Spleen (tissue), 7 donors: ENCODE data around the gene TIMM50.

Source experiments
- POLR2A ChIP-seq, 3 donors: fragments of 450-650 bp; IDR thresholded peaks; one replicate each; pipeline ENCODE4 v1.5.1; 2017; ENCODE audit warnings: antibody characterized with exemption in 3 of 3, mild to moderate bottlenecking in 1 of 3
- POLR2AphosphoS5 ChIP-seq, 3 donors: sonication (generic); formaldehyde crosslinking; IDR thresholded peaks; one replicate each; pipeline ENCODE4 v1.5.1; 2017; ENCODE audit warnings: antibody characterized with exemption in 3 of 3
- TF ChIP-seq, protein P1 (sequence below), 11 experiments: fragments of 200-600 bp in 7 of 11; fragments of 450-650 bp in 4 of 11; sonication (generic) in 4 of 11; IDR thresholded peaks in 8 of 11; conservative IDR thresholded peaks in 3 of 11; 1 replicate in 7 of 11; 2 replicates in 4 of 11; pipeline versions ENCODE4 v1.4.0 to v1.8.0; 2016 to 2021; ENCODE audit warnings: antibody characterized with exemption in 11 of 11, inconsistent platforms in 4 of 11, mild to moderate bottlenecking in 1 of 11
- donor health status: DM: no; HTN: no; CAD: no; lungs with moderate emphysema.
- donor health status: DM: no; HTN: no; CAD: no.
- donor health status: DM: no; HTN: no; CAD: no.

GRCh38 chr19:39473443-39473960, 7.1 kb upstream of the TIMM50 start:
- TF ChIP-seq, protein P1, sequence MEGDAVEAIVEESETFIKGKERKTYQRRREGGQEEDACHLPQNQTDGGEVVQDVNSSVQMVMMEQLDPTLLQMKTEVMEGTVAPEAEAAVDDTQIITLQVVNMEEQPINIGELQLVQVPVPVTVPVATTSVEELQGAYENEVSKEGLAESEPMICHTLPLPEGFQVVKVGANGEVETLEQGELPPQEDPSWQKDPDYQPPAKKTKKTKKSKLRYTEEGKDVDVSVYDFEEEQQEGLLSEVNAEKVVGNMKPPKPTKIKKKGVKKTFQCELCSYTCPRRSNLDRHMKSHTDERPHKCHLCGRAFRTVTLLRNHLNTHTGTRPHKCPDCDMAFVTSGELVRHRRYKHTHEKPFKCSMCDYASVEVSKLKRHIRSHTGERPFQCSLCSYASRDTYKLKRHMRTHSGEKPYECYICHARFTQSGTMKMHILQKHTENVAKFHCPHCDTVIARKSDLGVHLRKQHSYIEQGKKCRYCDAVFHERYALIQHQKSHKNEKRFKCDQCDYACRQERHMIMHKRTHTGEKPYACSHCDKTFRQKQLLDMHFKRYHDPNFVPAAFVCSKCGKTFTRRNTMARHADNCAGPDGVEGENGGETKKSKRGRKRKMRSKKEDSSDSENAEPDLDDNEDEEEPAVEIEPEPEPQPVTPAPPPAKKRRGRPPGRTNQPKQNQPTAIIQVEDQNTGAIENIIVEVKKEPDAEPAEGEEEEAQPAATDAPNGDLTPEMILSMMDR (IDR thresholded peaks at IDR 0.05 in 8 of 11, conservative IDR thresholded peaks at IDR 0.05 in 3 of 11), result no peak
- TF ChIP-seq POLR2A (IDR thresholded peaks at IDR 0.05) (no peak), POLR2AphosphoS5 (IDR thresholded peaks at IDR 0.05) (peak in 1 of 3 donors; percentile 30)
